GM23338 (cell line): Measurements from ENCODE around the gene ZBTB14.

ENCODE experiments used
- CREB1 ChIP-seq: fragments of 250-450 bp; sonication (Bioruptor Pico); IDR thresholded peaks from 2 replicates; pipeline ENCODE4 v1.5.0; 2020; ENCODE audit warnings: low read depth, mild to moderate bottlenecking, moderate library complexity
- EZH2 ChIP-seq: fragments of 200-600 bp; sonication (generic); IDR thresholded peaks from one replicate; pipeline ENCODE4 v1.8.0; 2017; ENCODE audit warnings: antibody characterized with exemption, mild to moderate bottlenecking, low read depth; ENCODE audit not compliant: unreplicated experiment
- EZH2phosphoT487 ChIP-seq: fragments of 200-600 bp; sonication (generic); IDR thresholded peaks from one replicate; pipeline ENCODE4 v1.8.1; 2018; ENCODE audit warnings: antibody characterized with exemption; ENCODE audit not compliant: unreplicated experiment
- POLR2AphosphoS5 ChIP-seq: IDR thresholded peaks from 2 replicates; pipeline ENCODE4 v1.6.1; 2016; ENCODE audit warnings: antibody characterized with exemption, low read depth
- REST ChIP-seq: IDR thresholded peaks from one replicate; pipeline ENCODE4 v1.6.1; 2018; ENCODE audit warnings: antibody characterized with exemption; ENCODE audit not compliant: unreplicated experiment
- STAT1 ChIP-seq: IDR thresholded peaks from one replicate; pipeline ENCODE4 v1.6.1; 2016; ENCODE audit warnings: antibody characterized with exemption; ENCODE audit not compliant: unreplicated experiment
- TF ChIP-seq, protein P1 (sequence below), 2 experiments: fragments of 200-600 bp in 1 of 2; sonication (generic) in 1 of 2; conservative IDR thresholded peaks; 2 replicates each; pipeline versions ENCODE4 v1.5.1 to v1.6.1; 2016 to 2017; ENCODE audit warnings: antibody characterized with exemption in 2 of 2, low read depth in 2 of 2, mild to moderate bottlenecking in 2 of 2, moderate library complexity in 1 of 2
- TF ChIP-seq, protein P2 (sequence below): IDR thresholded peaks from 2 replicates; pipeline ENCODE4 v1.6.1; 2016; ENCODE audit warnings: antibody characterized with exemption

DNA sequence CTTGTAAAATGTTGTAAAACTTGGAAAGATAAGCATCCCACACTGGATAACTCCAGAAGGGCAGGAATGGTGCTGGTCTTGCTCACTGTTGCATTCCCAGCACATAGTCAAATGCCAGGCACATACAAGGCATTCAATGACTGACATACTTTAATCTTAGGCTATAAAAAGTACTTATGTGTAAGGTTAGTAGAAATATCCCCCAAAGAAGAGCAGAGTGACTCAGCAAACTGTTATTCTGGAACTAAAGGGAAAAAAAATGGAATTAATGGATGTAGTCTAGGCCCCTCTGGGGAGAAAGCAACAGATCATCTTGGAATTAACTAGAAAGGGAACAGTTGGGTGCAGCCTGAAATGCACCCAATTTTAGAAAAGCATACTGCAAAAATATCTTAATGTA is 9.0 kb downstream of the ZBTB14 start:
- TF ChIP-seq, protein P1, sequence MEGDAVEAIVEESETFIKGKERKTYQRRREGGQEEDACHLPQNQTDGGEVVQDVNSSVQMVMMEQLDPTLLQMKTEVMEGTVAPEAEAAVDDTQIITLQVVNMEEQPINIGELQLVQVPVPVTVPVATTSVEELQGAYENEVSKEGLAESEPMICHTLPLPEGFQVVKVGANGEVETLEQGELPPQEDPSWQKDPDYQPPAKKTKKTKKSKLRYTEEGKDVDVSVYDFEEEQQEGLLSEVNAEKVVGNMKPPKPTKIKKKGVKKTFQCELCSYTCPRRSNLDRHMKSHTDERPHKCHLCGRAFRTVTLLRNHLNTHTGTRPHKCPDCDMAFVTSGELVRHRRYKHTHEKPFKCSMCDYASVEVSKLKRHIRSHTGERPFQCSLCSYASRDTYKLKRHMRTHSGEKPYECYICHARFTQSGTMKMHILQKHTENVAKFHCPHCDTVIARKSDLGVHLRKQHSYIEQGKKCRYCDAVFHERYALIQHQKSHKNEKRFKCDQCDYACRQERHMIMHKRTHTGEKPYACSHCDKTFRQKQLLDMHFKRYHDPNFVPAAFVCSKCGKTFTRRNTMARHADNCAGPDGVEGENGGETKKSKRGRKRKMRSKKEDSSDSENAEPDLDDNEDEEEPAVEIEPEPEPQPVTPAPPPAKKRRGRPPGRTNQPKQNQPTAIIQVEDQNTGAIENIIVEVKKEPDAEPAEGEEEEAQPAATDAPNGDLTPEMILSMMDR (conservative IDR thresholded peaks at IDR 0.05; ENCODE audit: low read depth in 2 of 2) = no peak
- TF ChIP-seq EZH2 = no peak
- no peak for TF ChIP-seq POLR2AphosphoS5
- TF ChIP-seq EZH2phosphoT487 = no peak
- no peak for TF ChIP-seq REST
- TF ChIP-seq, protein P2, sequence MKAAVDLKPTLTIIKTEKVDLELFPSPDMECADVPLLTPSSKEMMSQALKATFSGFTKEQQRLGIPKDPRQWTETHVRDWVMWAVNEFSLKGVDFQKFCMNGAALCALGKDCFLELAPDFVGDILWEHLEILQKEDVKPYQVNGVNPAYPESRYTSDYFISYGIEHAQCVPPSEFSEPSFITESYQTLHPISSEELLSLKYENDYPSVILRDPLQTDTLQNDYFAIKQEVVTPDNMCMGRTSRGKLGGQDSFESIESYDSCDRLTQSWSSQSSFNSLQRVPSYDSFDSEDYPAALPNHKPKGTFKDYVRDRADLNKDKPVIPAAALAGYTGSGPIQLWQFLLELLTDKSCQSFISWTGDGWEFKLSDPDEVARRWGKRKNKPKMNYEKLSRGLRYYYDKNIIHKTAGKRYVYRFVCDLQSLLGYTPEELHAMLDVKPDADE = no peak
- no peak for TF ChIP-seq STAT1
- no peak for TF ChIP-seq CREB1
